Esophagus squamous epithelium (tissue), 5 donors: ENCODE data around the gene SLC35F2. TPM values are rescaled to one million over a fixed set of nuclear protein-coding genes. Genes with fewer than 3 reads are reported as not detected.

Experiments
- DNase-seq: peaks from one replicate; lab custom pipeline; 2025; lab: John Stamatoyannopoulos, UW
- H3K27ac ChIP-seq, 4 donors: fragments of 200-600 bp; sonication (generic); one replicate each; pipeline ENCODE4 v1.5.1; 2016 to 2019; ENCODE audit warnings: mild to moderate bottlenecking in 1 of 4
- H3K27me3 ChIP-seq, 4 donors: fragments of 200-600 bp; sonication (generic); 1 replicate in 3 of 4; 2 replicates in 1 of 4; pipeline versions ENCODE4 v1.5.1 to v1.6.0; 2017 to 2021; ENCODE audit warnings: antibody characterized with exemption in 1 of 4
- H3K36me3 ChIP-seq, 3 donors: fragments of 200-600 bp; sonication (generic); one replicate each; pipeline ENCODE4 v1.5.1; 2016 to 2019
- H3K4me1 ChIP-seq, 3 donors: fragments of 200-600 bp; sonication (generic); one replicate each; pipeline ENCODE4 v1.5.1; 2017 to 2019
- H3K4me3 ChIP-seq, 4 donors: fragments of 200-600 bp; sonication (generic); 1 replicate in 3 of 4; 2 replicates in 1 of 4; pipeline ENCODE4 v1.5.1; 2016 to 2019; ENCODE audit warnings: mild to moderate bottlenecking in 2 of 4, moderate library complexity in 1 of 4
- H3K9me3 ChIP-seq, 3 donors: fragments of 200-600 bp; sonication (generic); one replicate each; pipeline ENCODE4 v1.5.1; 2016 to 2019
- POLR2A ChIP-seq, 4 donors: fragments of 450-650 bp; IDR thresholded peaks; one replicate each; pipeline ENCODE4 v1.6.1; 2017; ENCODE audit warnings: antibody characterized with exemption in 4 of 4, mild to moderate bottlenecking in 4 of 4, moderate library complexity in 3 of 4
- WGBS, 2 donors: methylation state at CpG; one replicate each; pipeline ENCODE4 v1.1.5; 2018; 5-methylcytosine and 5-hydroxymethylcytosine counted together
- intact Hi-C: fragments of 100-400 bp; cut with DNase I; formaldehyde crosslinking; loops from one replicate; pipeline ENCODE4 v1.15.0; 2022
- total RNA-seq, 4 donors: library from RNA; depleted of rRNA; stranded (reverse); fragments of >200 nt; gene quantifications; one replicate each; pipeline ENCODE4 v1.1.0, GENCODE V29; 2016
- TF ChIP-seq, protein P1 (sequence below), 6 experiments: fragments of 450-650 bp in 4 of 6; fragments of 200-600 bp in 2 of 6; sonication (generic) in 2 of 6; IDR thresholded peaks; one replicate each; pipeline ENCODE4 v1.5.1; 2016 to 2019; ENCODE audit warnings: antibody characterized with exemption in 6 of 6, mild to moderate bottlenecking in 4 of 6, moderate library complexity in 4 of 6
- donor health status: DM: yes; HTN: yes; CAD: no.

The SLC35F2 gene
- total RNA-seq, 4 donors from 2014 or later: 12.6 to 24.0 (median 17.2) TPM

DNA sequence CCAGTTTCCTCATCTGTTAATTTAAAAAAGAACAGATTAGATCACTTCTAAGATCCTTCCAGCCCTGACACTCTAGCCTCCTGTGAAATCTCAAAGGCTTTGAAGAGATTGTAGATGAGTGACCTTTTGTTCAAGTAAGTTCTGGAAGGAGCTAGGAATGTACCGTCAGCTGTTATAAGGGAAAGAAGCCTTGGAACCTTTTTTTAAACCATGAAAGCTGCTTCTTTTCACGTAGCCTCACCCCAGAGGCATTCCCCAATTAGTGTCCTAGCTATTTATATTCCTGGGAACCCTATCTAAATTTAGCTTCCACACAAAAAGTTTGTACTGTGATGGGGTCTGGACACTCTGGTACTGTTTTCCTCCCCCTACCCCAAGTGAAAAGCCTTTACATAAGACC is 111.0 kb downstream of the SLC35F2 start:
- Histone ChIP-seq H3K9me3 (no peaks in the 10 kb centered on the region), H3K36me3 (no peaks in the 10 kb centered on the region), H3K4me3 (no peak overlapping the region), H3K27me3 (peaks cover 0 to 6% (median 0%) of the 10 kb centered on the region in 4 donors), H3K4me1 (no peaks in the 10 kb centered on the region), H3K27ac (no peak overlapping the region)
- intact Hi-C loops: no loop called here
- TF ChIP-seq POLR2A (IDR thresholded peaks at IDR 0.05): no peak
- TF ChIP-seq, protein P1, sequence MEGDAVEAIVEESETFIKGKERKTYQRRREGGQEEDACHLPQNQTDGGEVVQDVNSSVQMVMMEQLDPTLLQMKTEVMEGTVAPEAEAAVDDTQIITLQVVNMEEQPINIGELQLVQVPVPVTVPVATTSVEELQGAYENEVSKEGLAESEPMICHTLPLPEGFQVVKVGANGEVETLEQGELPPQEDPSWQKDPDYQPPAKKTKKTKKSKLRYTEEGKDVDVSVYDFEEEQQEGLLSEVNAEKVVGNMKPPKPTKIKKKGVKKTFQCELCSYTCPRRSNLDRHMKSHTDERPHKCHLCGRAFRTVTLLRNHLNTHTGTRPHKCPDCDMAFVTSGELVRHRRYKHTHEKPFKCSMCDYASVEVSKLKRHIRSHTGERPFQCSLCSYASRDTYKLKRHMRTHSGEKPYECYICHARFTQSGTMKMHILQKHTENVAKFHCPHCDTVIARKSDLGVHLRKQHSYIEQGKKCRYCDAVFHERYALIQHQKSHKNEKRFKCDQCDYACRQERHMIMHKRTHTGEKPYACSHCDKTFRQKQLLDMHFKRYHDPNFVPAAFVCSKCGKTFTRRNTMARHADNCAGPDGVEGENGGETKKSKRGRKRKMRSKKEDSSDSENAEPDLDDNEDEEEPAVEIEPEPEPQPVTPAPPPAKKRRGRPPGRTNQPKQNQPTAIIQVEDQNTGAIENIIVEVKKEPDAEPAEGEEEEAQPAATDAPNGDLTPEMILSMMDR (IDR thresholded peaks at IDR 0.05): no peak
- WGBS, 2 donors: 34 to 39% methylated on average over 2 of the region's 2 CpGs
- DNase-seq: no peak

DNA sequence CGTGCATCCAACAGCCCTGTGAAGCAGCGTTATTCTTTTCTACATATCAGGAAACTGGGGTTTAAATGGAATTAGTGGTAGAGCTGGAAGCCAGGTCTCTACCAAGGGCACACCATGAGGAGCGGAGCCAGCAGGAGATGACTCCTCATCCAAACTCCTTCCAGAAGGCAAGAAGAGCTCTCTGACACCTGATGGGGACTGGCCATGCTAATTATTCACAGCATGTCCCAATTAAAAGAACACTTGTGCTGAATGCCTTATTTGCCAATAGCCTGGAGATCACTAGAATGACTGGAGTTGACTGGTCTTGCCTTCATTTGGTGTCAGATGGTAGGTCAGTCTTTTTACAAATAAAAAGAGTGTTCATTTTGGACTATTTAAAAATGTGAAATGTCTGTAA is 113.9 kb downstream of the SLC35F2 start:
- no peak overlapping the region for H3K4me3 ChIP-seq
- intact Hi-C loops: no loop called here
- no peak for DNase-seq
- peaks cover 0 to 6% (median 0%) of the 10 kb centered on the region in 4 donors for H3K27me3 ChIP-seq
- H3K9me3 ChIP-seq: no peaks in the 10 kb centered on the region
- H3K27ac ChIP-seq: no peak overlapping the region
- no peaks in the 10 kb centered on the region for H3K4me1 ChIP-seq
- TF ChIP-seq POLR2A (IDR thresholded peaks at IDR 0.05): no peak
- TF ChIP-seq, protein P1 (IDR thresholded peaks at IDR 0.05): no peak
- 79 to 85% methylated on average over 3 of the region's 3 CpGs for WGBS, 2 donors
- H3K36me3 ChIP-seq: no peaks in the 10 kb centered on the region

DNA sequence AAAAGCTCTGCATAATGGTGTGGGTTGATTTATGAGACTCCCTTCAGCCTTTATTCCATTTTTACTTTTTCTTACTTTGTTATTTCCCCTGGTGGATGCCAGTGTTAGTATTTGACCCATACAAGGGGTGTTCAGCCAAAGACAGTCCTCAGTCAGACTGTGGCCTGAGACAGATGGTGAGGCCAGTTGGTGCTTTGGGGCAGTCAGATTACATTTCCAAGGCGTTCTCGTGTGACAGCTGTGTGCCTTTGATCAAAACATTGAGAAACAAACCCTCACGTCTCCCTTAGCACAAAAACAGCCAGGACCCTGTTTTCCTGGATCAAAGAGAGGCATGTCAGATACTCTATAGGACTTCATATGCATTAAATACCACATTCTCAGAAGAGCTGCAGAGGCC is 115.4 kb downstream of the SLC35F2 start:
- WGBS, 2 donors: 40 to 49% methylated on average over 2 of the region's 3 CpGs
- H3K9me3 ChIP-seq: no peaks in the 10 kb centered on the region
- no peaks in the 10 kb centered on the region for H3K4me1 ChIP-seq
- intact Hi-C loops: no loop called here
- peaks cover 0 to 6% (median 0%) of the 10 kb centered on the region in 4 donors for H3K27me3 ChIP-seq
- no peak overlapping the region for H3K27ac ChIP-seq
- H3K36me3 ChIP-seq: no peaks in the 10 kb centered on the region
- no peak for DNase-seq
- no peak for TF ChIP-seq POLR2A (IDR thresholded peaks at IDR 0.05)
- TF ChIP-seq, protein P1 (IDR thresholded peaks at IDR 0.05): no peak
- H3K4me3 ChIP-seq: no peak overlapping the region

DNA sequence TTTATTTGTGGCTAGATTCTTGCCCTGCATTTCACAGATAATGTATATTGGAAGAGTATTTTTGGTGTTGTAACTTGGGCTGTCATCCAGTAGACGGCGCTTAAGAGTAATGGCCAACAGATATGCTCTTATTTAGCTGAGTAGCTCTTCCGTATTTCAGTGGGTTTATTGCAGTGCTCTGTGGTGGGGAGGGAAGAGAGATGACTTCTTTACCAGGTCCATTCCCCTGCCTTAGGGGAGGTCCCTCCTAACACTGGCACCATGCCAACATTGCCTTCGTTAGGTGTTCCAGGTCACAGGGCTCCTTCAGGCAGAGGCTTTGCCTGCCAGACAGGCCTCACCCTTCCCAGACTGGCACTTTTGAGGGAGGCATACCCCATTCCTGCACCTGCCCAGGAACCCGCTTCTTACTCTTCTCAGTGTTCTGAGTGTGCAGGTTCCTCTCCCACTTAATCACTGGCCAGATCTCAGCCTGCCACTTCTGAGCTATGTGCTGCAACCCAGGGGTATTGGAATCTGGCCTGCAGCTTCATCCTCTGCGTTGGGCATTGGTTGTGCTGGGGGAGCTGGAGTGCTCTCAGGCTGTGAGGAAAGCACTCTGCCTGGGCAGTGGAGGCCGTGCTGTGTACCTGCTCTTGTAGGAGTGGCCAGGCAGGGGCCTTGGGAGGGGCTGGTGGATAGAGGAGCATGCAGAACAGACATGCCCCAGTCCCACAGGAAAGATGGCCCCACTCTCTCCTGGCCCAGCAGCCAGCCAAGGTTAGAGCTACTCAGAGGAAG is 117.4 kb downstream of the SLC35F2 start:
- Histone ChIP-seq H3K9me3 (no peaks in the 10 kb centered on the region), H3K36me3 (no peaks in the 10 kb centered on the region), H3K4me1 (no peaks in the 10 kb centered on the region), H3K27me3 (peaks cover 0 to 6% (median 0%) of the 10 kb centered on the region in 4 donors), H3K27ac (no peak overlapping the region), H3K4me3 (no peak overlapping the region)
- no peak for TF ChIP-seq POLR2A (IDR thresholded peaks at IDR 0.05)
- TF ChIP-seq, protein P1 (IDR thresholded peaks at IDR 0.05): peak in 4 of 6 experiments; percentile 10 to 65 (median 37)
- no peak for DNase-seq
- 32 to 46% methylated on average over 5 to 6 of the region's 7 CpGs for WGBS, 2 donors
- intact Hi-C loops: no loop called here

Other genes starting within 250 kb of the SLC35F2 start
- not detected for gene SLN, start 146.7 kb downstream of the SLC35F2 start, total RNA-seq
- under 1 TPM in 3 of 4 donors, not detected in 1; 0.13 to 0.95 (median 0.67) TPM for gene RAB39A, start 69.7 kb upstream of the SLC35F2 start, total RNA-seq
- gene CUL5, start 150.1 kb upstream of the SLC35F2 start, total RNA-seq: 10 to 100 TPM; 19.4 to 34.3 (median 31.7) TPM